ENCODE results near the gene SMIM29.
"Not testable (repeated sequence)": the region's sequence is repeated elsewhere in the genome, so short reads cannot be mapped to it uniquely, and the experiment has no call there.

Gene SMIM29

GRCh38 chr6:34246249-34246562 is 2.6 kb downstream of the SMIM29 start:
- Histone ChIP-seq H3K36me3 (ENCODE audit: control insufficient read depth, insufficient read depth, low read length) (no peaks in the 10 kb centered on the region), H3K27me3 (ENCODE audit: control insufficient read depth, insufficient read depth, low read length) (no peaks in the 10 kb centered on the region), H3K4me3 (ENCODE audit: low read depth, low read length) (no peak overlapping the region), H3K9ac (no peak overlapping the region), H3K4me1 (peaks cover 4% of the 10 kb centered on the region), H2AFZ (no peak overlapping the region), H3K9me3 (ENCODE audit: control insufficient read depth, low read length) (no peaks in the 10 kb centered on the region), H3K4me2 (ENCODE audit: low read length) (no peak overlapping the region), H3K79me2 (no peaks in the 10 kb centered on the region), H3K27ac (no peak overlapping the region)
- TF ChIP-seq, protein P1, sequence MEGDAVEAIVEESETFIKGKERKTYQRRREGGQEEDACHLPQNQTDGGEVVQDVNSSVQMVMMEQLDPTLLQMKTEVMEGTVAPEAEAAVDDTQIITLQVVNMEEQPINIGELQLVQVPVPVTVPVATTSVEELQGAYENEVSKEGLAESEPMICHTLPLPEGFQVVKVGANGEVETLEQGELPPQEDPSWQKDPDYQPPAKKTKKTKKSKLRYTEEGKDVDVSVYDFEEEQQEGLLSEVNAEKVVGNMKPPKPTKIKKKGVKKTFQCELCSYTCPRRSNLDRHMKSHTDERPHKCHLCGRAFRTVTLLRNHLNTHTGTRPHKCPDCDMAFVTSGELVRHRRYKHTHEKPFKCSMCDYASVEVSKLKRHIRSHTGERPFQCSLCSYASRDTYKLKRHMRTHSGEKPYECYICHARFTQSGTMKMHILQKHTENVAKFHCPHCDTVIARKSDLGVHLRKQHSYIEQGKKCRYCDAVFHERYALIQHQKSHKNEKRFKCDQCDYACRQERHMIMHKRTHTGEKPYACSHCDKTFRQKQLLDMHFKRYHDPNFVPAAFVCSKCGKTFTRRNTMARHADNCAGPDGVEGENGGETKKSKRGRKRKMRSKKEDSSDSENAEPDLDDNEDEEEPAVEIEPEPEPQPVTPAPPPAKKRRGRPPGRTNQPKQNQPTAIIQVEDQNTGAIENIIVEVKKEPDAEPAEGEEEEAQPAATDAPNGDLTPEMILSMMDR (IDR thresholded peaks at IDR 0.05) = no peak

DNA sequence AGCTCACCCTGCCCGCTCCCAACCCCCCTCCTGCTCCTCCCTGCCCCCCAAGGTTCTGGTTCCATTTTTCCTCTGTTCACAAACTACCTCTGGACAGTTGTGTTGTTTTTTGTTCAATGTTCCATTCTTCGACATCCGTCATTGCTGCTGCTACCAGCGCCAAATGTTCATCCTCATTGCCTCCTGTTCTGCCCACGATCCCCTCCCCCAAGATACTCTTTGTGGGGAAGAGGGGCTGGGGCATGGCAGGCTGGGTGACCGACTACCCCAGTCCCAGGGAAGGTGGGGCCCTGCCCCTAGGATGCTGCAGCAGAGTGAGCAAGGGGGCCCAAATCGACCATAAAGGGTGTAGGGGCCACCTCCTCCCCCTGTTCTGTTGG is 3.1 kb downstream of the SMIM29 start:
- H3K79me2 ChIP-seq; H3K36me3 ChIP-seq (ENCODE audit: control insufficient read depth, insufficient read depth, low read length); H3K9ac ChIP-seq; H3K9me3 ChIP-seq (ENCODE audit: control insufficient read depth, low read length); H3K4me3 ChIP-seq (ENCODE audit: low read depth, low read length); H2AFZ ChIP-seq; H3K4me1 ChIP-seq; H3K27me3 ChIP-seq (ENCODE audit: control insufficient read depth, insufficient read depth, low read length); H3K4me2 ChIP-seq (ENCODE audit: low read length); H3K27ac ChIP-seq: not testable (repeated sequence)

GRCh38 chr6:34245032-34245760 is 3.6 kb downstream of the SMIM29 start:
- H3K36me3 ChIP-seq (ENCODE audit: control insufficient read depth, insufficient read depth, low read length) = not testable (repeated sequence)

DNA sequence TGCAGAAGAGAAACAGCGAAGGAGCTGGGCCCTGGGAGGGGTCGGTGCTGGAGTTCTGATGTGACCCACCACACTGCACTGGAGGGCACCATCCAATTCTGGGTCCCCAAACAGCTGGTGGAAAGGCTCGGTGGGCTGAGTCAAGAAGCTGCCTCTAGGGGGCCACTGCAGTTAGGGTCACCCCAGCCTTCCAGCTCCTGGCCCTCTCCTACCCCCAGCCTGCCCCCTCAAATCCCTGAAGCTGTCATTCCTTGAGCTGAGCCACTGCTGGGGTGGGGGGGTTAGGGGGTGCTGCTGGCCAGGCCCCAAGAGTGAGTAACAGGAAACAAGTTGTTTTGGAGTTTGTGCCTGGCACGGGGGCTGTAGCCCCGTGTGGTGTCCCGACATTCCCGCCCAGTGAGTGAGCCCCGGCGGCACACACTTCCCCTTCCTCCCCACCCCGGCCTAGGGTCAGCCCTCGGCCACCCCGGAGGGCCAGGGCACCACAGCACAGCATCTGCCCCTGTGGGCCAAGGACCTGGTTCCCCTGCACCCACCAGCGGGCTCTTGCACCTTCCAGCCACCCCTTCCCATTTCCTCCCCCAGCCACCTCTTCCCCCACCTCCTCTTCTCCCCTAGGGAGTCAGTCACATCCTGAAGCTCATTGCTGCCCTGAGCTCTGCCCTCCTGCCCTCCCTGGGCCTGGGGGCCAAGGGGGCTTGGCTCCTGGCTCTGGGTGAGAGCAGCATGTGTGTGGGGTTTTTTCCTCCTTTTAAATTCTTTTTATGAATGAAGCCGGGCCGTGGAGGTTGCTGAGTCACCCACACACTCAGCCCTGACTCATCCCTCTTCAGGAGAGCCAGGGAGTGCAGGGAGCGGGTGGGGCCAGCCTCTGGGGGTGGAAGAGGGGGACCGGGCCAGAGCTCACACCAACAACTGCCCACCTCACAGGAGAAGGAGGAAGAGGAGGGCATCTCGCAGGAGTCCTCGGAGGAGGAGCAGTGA is 4.6 kb downstream of the SMIM29 start:
- Histone ChIP-seq H3K9ac (no peak overlapping the region), H3K27ac (no peak overlapping the region), H2AFZ (no peak overlapping the region), H3K27me3 (ENCODE audit: control insufficient read depth, insufficient read depth, low read length) (no peaks in the 10 kb centered on the region), H3K4me1 (peaks cover 4% of the 10 kb centered on the region), H3K79me2 (no peaks in the 10 kb centered on the region), H3K4me3 (ENCODE audit: low read depth, low read length) (no peak overlapping the region), H3K36me3 (ENCODE audit: control insufficient read depth, insufficient read depth, low read length) (no peaks in the 10 kb centered on the region), H3K9me3 (ENCODE audit: control insufficient read depth, low read length) (no peaks in the 10 kb centered on the region), H3K4me2 (ENCODE audit: low read length) (no peak overlapping the region)
- TF ChIP-seq, protein P1 (IDR thresholded peaks at IDR 0.05) = no peak

More at GRCh38 chr6:34245032-34245760, 3.6 kb downstream of the SMIM29 start:
- not testable (repeated sequence) for H2AFZ ChIP-seq; H3K9ac ChIP-seq; H3K4me2 ChIP-seq (ENCODE audit: low read length); H3K4me3 ChIP-seq (ENCODE audit: low read depth, low read length); H3K4me1 ChIP-seq; H3K27me3 ChIP-seq (ENCODE audit: control insufficient read depth, insufficient read depth, low read length); H3K27ac ChIP-seq; H3K79me2 ChIP-seq; H3K9me3 ChIP-seq (ENCODE audit: control insufficient read depth, low read length)

- H3K9me3 ChIP-seq (ENCODE audit: control insufficient read depth, low read length) = no peaks in the 10 kb centered on the region
- no peak overlapping the region for H3K27ac ChIP-seq
- H2AFZ ChIP-seq = no peak overlapping the region
- H3K36me3 ChIP-seq (ENCODE audit: control insufficient read depth, insufficient read depth, low read length) = no peaks in the 10 kb centered on the region
- H3K79me2 ChIP-seq = no peaks in the 10 kb centered on the region
- TF ChIP-seq, protein P1 (IDR thresholded peaks at IDR 0.05) = no peak
- no peaks in the 10 kb centered on the region for H3K27me3 ChIP-seq (ENCODE audit: control insufficient read depth, insufficient read depth, low read length)
- no peak overlapping the region for H3K4me3 ChIP-seq (ENCODE audit: low read depth, low read length)
- no peak overlapping the region for H3K4me2 ChIP-seq (ENCODE audit: low read length)
- no peak overlapping the region for H3K9ac ChIP-seq
- H3K4me1 ChIP-seq = peaks cover 3% of the 10 kb centered on the region
These were observed 5.6 kb downstream of the SMIM29 start for GRCh38 chr6:34243131-34243771.
